ENCODE measurements around the gene PRKCH.

The PRKCH gene

DNA sequence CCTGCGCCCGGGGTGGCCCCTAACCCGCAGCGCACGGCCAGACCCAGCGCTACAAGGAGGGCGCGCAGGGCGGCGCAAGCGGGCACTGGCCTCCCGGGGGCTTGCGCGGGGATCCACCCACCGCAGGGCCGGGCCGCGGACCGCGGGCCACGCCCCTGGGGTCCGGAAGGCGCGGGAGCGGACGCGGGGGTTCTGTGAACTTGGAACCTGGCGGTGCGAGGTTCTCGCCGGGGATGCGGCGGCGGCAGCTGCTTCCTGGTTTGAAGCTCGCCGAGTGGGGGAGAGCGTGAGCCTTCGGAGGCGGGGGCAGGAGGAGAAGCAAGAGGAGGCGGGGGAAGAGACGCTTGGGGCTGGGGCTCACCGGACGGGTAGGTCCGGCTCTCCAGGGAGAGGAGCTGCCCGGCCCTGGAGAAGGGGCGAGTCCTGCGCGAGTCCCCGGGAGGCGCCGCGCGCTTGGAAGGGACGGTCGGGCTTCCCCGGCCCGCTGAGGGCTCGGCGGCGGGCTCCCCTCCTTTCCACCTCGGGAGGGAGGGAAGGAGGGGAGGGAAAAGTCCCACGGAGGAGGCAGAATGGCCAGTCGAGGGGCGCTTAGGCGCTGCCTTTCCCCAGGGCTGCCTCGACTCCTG is at the start of gene PRKCH:
TSS of gene PRKCH (plus strand) at position 195 of the 626 bp plus-strand sequence. CDS start 523 bp downstream, outside the sequence.
- DNase-seq (ENCODE audit: low read depth in 4 of 4, low spot score in 1 of 4): peak in 3 of 4 experiments; percentile 57 to 75 (median 73)

DNA sequence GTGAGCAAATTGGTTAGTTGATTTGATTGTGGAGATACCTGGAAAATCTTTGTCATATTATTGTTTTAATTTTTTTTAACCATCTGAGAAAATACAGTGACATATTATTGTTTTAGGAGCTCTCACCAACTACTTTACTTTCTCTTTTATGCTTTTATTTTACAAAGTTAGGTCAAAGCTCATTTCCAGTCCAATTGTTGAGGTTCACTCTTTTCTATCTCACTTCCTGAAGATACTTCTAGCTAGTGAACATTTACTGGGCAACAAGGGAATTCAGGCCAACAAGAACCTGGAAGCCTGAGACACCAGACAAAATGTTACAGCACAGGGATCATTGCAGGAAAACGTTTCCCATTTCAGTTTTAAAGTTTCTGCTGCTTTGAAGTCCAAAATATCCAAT is 44.1 kb upstream of the PRKCH start:
- no peak for DNase-seq (ENCODE audit: low read depth in 4 of 4, low spot score in 1 of 4)

DNA sequence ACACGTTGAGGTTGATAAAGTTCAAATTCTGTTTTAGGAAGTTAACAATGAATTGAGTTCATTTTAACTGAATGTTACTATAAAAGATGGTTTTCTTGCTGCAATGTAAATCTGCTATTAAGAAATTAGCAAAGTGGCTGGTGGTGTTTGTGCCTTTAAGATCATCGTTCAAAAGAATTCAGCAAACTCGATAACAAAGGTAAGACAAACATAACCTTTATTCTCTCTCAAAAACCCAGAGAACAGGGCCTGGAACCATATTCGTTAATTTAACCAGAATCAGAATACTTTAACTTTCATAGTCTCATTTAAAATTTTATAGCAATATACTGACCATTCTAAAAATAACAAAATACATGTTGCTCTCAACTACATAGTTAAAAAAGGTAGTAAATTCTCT is 43.6 kb upstream of the PRKCH start:
- no peak for DNase-seq (ENCODE audit: low read depth in 4 of 4, low spot score in 1 of 4)

DNA sequence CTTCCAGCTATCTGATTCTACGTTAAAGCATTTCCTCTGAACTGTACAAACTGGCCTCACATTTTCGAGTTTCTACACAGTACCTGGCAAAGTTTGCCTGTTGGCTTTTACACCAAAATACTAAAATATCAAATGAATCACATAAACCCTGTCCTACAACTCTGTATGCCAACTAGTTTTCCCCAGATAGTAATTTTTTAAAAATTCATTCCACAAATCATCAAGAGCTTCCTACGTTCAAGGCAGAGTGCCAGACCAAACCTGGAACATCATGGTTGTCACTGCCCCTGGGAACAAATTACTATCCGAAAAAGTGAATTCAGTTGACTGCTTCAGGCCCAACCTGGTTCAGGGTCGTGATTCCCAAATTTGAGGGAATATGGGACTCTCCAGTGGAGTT is 42.3 kb upstream of the PRKCH start:
- DNase-seq (ENCODE audit: low read depth in 4 of 4, low spot score in 1 of 4): no peak

DNA sequence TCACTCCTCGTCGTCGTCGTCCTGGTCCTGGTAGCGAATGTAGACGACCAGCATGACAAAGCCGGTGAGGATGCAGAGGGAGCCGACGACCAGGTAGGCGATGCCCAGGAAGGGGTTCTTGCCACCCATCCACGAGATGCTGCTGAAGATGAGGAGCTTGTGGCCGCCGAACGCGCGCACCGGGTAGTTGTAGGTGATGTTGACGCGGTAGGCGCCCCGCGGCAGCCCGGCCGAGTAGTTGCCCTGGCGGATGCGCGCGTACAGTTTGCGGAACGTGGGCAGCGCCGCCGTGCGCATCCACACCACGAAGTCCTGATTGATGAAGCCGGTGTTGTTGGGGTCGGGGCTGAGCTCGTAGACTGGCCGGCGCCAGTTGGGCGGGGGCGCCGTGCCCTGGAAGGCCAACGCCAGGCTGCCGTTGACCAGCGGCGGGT is 41.3 kb upstream of the PRKCH start:
- peak in 2 of 4 experiments; percentile 16 to 39 for DNase-seq (ENCODE audit: low read depth in 4 of 4, low spot score in 1 of 4)

DNA sequence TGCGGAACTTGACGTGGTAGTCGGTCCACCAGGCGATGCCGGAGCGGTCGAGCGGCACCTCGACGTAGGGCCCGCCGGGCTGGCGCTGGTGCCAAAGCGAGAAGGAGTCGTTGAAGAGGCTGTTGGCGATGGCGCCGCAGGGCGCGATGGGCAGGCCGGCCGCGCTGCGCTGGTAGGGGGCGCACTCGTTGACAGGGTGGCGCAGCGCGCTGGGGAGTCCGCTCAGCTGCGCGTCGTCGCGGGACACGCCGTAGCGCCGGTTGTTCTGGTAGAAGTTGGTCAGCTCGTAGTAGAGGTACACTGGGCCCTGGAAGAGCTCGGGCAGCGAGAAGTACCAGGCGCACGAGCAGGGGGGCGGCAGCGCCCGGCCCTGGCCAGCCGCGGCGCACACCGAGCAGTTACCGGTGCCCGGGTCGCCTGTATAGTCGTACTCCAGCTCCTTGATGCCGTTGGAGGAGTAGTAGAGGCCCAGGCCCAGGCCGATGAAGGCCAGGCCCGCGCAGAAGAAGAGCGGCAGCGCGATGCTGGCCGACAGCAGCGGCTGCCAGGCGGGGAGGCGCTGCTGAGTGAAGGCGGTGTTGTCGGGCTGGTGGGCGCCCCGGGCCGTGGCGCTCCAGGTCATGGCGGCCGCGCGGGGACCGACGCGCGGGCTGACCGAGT is 40.7 kb upstream of the PRKCH start:
- peak; percentile 52 to 67 (median 64) for DNase-seq (ENCODE audit: low read depth in 4 of 4, low spot score in 1 of 4)

DNA sequence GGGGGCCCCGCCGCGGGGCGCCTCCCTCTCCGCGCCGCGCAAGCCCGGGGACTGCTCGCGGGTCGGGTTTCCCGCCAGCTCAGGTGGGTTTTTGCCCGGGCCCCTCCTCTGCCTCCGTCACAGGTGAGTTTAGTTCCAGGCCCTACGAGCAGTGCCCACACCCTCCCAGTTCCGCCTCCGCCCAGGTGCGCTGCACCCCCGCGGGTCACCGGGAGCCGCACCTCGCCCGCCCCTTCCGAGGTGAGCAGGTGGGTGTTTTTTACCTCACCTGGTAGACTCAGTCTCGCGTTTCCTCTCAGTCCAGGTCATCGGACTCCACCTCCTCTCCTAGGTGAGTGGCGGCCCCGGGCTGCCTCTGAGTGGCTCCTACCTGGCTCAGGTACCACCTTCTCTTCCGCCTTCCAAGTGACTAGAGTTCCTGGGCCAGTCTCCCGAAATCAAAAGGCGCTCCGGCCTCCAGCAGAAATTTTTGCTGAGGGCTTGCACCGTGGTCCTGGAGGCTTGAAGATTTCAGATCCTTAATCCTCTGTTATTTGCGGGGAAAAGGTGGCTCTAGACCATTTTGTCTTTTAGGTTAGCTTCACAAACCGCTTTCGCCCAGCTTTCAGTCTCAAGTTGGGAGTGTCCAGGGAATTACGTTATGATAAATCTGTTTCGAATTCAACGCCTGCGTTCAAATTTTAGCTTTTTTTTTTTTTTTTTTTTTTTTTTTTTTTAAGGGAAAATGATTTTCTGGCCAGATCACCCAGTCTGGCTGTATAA is 40.0 kb upstream of the PRKCH start, which contains the start of gene TMEM30B:
TSS of gene TMEM30B (minus strand) at position 153 of the 762 bp plus-strand sequence. CDS start 191 bp downstream, outside the sequence.
- DNase-seq (ENCODE audit: low read depth in 4 of 4, low spot score in 1 of 4): no peak

DNA sequence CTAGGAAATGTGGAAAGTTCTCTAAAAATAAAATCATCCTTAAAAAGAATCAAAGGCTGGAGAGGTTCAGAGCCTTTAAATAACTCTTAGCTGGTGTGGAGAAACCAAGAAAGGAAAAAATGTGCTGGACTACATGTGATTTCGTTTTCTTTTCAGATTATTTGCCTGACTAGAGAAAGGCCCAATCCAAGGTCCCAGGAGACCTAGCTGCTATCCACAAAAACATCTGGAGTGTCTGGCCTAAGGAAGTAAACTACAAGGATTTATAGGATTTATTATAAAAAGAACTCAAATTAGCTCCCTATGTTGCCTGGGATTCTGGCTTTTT is 39.5 kb upstream of the PRKCH start:
- DNase-seq (ENCODE audit: low read depth in 4 of 4, low spot score in 1 of 4): no peak

DNA sequence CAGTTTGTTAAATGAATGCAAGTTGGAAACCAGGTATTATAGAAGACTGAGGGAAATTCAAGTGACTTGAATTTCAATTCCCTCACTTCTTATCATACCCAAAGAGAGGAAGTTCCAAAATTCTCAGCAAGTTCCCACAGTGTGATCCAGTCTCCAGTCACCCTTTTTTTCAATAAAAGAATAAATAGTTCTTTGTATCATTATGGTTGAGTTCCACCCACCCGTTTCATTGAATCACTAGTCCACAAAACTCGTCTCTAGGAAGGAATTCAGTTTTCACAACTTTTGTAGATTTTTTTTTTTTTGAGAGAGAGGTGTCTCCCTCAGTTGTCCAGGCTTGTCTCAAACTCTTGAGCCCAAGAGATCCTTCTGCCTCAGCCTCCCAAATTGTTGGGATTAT is 38.6 kb upstream of the PRKCH start:
- no peak for DNase-seq (ENCODE audit: low read depth in 4 of 4, low spot score in 1 of 4)

DNA sequence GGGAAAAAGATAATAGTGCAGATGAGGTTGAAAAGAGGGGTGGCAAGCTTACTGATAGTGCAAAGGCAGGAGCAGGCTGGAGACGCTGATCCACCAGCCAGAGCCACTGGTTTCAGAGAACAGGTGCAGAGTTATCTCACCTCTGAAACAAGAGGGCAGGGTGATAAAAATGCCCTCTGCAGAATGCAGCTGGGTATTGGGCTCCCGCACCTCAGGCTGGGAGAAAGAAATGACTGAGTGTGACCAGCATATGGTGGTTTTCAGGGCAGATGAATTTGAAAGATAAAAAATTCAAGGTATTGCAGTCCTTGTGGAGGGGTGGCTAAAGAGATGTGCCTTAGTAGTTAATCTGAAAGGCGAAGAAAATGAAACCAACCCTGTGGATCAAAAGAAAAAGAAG is 37.4 kb upstream of the PRKCH start:
- no peak for DNase-seq (ENCODE audit: low read depth in 4 of 4, low spot score in 1 of 4)

DNA sequence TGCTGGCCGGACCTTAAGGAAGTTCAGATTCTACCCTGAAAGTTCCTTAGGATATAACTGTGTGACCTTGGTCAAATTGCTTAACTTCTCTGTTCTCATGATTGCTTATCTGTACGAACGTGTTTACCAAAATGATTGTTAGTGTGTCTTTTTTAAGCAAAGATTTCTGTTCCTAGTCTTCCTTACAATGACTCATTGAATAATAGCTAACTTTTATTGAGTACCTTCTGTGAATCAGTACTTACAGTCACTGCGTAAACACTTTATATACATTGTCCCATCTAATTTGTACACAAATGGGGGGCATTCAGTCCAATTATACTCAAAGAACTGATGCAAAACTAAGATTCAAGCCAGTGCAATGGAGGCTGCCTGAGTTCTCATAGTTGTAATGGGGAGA is 36.0 kb upstream of the PRKCH start:
- DNase-seq (ENCODE audit: low read depth in 4 of 4, low spot score in 1 of 4): no peak

DNA sequence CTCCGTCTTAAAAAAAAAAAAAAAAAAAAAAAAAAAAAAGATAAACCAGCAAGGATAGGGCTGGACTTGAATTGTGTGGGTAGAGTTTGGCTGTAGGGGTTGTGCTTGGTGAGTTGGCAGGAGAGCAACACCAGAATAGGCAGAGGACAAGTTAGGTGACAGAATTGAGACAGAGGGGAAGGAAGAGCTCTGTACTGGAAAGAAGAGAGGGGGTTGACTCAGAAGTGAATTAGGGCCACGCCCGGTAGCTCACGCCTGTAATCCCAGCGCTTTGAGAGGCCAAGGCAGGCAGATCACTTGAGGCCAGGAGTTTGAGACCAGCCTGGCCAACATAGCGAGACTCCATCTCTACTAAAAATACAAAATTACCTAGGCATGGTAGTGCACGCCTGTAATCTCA is 34.2 kb upstream of the PRKCH start:
- no peak for DNase-seq (ENCODE audit: low read depth in 4 of 4, low spot score in 1 of 4)

DNA sequence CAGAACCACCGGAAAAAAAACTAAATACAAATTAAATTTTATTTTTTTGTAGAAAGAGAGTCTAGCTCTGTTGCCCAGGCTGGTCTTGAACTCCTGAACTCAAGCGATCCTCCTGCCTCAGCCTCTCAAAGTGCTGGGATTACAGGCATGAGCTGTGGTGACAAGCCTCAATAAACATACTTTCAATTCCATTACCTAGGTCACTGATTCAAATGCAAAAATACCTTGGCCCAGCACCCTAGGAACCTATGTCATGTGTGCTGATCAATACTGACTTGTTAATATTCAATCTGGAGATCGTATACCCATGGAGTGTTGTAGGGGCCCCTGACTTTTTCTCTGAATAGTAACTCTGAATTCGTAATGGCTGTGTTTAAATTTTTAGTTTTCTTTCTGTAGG is 33.2 kb upstream of the PRKCH start:
- DNase-seq (ENCODE audit: low read depth in 4 of 4, low spot score in 1 of 4): no peak

DNA sequence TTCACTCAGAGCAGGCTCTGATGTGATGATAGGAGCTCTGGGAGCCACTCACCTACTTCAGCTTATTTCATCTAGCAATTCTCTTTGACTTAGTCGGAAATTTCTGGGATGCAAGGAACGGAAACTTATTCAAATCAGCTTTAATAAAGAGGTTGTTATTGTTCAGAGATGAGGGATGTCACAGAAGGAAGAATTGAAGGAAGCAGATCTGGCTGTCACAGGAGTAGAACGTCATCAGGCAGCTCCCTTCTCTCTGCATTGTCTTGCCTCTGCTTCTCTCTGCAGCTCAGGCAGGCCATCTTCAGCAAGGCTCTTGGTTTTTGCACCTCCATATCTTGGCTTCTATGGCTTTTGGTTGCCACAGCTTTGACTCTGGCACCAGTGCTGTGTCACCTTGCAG is 32.7 kb upstream of the PRKCH start:
- DNase-seq (ENCODE audit: low read depth in 4 of 4, low spot score in 1 of 4): no peak

DNA sequence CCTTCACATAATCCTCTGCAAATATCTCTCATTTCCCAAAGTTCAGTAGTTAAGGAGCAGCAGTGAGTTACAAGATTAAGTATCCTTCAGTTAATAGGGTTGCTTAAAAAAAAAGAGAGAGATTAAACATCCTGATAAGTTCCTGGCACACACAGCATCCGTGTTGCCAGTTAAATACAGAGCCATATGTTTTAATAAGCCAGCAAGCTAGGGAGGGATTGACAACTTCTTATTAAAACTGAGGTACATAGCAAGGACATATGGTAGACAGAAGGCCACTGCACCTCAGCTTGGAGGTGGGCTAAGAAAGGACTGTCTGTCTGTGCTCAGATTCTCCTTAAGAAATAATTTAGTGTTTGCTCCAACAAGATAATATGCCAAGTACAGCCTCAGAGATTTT is 30.7 kb upstream of the PRKCH start:
- no peak for DNase-seq (ENCODE audit: low read depth in 4 of 4, low spot score in 1 of 4)

DNA sequence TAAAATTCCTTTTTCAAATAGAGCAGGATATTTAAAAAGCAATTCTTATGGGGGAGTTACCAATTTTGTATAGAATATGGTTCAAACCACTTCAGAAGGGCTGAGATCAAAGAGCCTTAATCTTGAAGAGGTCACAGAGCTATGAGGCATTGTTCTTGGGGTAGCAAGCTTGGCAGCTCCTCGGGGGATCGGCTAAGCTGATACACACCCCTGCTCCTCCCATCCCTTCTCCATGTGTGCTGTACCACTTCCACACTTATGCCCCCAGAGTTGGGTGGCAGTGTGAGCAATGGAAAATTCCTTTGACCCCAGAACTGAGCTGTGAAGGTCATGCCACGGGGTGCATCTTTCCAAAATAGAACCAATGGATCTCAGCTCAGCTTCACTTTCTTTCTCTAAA is 25.2 kb upstream of the PRKCH start:
- no peak for DNase-seq (ENCODE audit: low read depth in 4 of 4, low spot score in 1 of 4)

DNA sequence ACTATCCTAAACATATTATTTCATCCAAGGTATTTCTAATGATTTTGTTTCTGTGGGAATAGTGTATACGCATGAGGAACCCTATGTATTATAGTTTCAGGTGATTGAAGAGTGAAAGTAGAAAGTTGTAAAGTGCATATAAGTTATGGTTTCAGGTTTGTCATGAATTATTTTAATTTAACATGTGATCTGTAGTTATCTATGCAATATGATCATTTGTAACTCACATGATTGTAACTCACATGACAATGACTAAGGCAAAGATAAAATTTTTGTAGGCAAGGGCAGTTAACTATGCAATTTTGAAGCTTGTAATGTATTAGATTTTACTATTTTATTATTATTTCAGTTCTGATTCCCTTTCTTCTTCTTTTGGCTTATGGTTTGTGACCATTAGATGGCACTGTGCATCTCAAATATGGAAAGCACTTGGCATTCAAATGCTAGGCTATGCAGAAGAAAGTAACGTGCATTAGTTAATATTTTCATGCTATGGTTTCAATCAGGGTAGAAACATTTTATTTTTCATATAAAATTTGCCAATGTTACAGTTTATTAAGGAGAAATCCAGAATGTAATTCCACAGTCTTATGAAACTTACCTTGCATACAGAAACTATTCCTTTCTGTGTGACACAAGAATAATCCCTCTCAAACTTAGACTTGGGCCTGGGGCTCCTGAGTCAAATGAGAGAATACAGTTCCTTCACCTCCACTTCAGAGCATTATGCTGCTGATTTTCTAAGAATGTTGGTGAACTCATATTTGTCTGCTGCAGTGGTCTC is 24.5 kb upstream of the PRKCH start:
- DNase-seq (ENCODE audit: low read depth in 4 of 4, low spot score in 1 of 4): no peak

DNA sequence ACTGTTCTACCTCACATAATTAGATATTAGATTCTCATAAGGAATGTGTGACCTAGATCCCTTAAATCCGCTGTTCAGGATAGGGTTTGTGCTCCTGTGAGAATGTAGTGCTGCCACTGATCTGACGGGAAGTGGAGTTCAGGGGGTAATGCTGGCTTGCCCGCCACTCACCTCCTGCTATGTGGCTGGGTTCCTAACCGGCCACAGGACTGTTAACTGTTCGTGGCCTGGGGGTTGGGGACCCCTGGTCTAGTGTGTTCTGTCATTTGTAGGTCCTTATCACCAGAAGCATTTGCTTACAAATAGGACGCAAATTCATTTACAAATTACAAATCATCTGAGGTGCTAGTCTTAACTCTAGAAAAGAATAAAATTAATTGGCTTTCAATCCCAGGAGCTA is 23.8 kb upstream of the PRKCH start:
- DNase-seq (ENCODE audit: low read depth in 4 of 4, low spot score in 1 of 4): no peak

DNA sequence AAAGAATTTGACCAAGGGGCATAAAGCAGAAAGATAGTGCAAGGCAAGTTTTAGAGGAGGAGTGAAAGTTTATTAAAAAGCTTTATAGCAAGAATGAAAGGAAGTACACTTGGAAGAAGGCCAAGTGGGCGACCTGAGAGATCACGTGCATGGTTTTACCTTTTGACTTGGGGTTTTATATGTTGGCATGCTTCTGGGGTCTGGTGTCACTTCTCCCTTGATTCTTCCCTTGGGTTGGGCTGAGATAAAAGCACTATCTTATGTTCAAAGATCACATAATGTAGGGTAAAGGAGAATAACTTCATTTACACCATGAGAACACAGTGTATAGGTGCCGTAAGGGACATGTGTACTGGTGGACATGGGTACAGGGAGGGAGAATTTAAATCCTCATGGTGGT is 22.6 kb upstream of the PRKCH start:
- no peak for DNase-seq (ENCODE audit: low read depth in 4 of 4, low spot score in 1 of 4)

DNA sequence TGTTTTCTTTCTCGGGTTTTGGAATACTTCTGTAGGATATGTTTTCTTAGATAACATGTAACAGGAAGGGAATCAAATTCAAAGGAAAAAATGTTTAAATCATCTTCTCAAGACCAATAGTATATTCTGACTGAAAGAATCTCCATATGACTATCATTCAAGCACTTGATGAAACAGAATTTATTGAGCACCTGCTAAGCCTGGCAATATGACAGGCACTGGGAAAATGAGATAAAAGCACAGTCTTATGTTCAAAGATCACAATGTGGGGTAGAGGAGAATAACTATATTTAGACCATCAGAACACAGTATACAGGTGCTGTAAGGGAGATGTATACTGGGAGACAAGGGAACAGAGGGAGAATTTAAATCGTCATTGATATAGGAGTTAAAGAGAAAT is 21.2 kb upstream of the PRKCH start:
- DNase-seq (ENCODE audit: low read depth in 4 of 4, low spot score in 1 of 4): no peak

DNA sequence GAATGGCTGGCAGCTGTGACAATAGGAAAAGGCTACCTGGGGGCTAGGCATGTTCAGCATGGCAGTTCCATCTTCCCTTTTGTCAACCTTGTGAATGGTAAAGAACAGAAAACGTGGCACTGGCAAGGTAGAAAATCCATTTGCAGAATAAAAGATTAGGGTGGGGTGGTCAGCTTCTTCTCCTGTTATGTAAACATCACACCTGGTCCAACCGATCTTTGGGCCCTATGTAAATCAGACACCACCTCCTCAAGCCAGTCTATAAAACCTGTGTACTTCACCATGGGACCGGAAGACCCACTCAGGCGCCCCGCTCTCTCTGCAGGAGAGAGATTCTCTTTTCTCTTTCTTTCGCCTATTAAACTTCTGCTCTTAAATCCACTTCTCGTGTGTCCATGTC is 20.6 kb upstream of the PRKCH start:
- no peak for DNase-seq (ENCODE audit: low read depth in 4 of 4, low spot score in 1 of 4)

DNA sequence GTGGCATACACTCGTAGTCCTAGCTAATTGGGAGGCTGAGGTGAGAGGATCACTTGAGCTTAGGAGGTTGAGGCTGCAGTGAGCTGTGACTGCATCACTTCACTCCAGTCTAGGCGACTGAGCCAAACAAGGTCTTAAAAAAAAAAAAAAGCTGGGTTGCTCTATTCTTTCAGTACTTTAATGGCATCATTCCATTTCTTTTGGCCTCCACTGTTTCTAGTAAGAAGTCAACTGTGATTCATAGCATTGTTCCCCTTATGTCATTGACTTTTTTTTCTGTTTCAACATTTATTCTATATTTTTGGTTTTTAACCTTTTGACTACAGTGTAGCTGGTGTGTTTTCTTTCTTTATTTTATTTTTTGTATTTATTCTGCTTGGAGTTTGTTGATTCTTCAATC is 16.7 kb upstream of the PRKCH start:
- DNase-seq (ENCODE audit: low read depth in 4 of 4, low spot score in 1 of 4): no peak
